Activated B cell treated with CpG ODN at 0.5 μM for 24 hours (primary cell): ENCODE data around the gene PRTG. TPM values are rescaled to one million over a fixed set of nuclear protein-coding genes. Genes with fewer than 3 reads are reported as not detected.

Experiments
- ATAC-seq: fragments of 200-7000 bp; cut with Tn5 transposase; one replicate; pipeline ENCODE4 v1.10.0; 2021; ENCODE audit warnings: low read depth, mild to moderate bottlenecking, moderate library complexity
- CTCF ChIA-PET: fragments of 350-600 bp; sonication (Branson Sonifier 250); formaldehyde crosslinking; loops from one replicate; lab custom pipeline; 2021; ENCODE audit warnings: antibody characterized with exemption; lab: Charles Lee
- POLR2A ChIA-PET: fragments of 350-600 bp; sonication (Branson Sonifier 250); formaldehyde crosslinking; loops from one replicate; lab custom pipeline; 2021; ENCODE audit warnings: antibody characterized with exemption; lab: Charles Lee
- DNase-seq: peaks from one replicate; pipeline ENCODE4 v3.0.0; 2022
- H3K27ac Mint-ChIP-seq: one replicate; pipeline ENCODE4 v1.8.0; 2020; ENCODE audit warnings: mixed read lengths
- H3K27me3 Mint-ChIP-seq: one replicate; pipeline ENCODE4 v1.8.0; 2021; ENCODE audit warnings: mixed read lengths
- H3K36me3 Mint-ChIP-seq: one replicate; pipeline ENCODE4 v1.8.0; 2021; ENCODE audit warnings: low read depth, mixed read lengths
- H3K4me1 Mint-ChIP-seq: one replicate; pipeline ENCODE4 v1.8.0; 2021; ENCODE audit warnings: mixed read lengths
- H3K4me3 Mint-ChIP-seq: one replicate; pipeline ENCODE4 v1.8.0; 2020; ENCODE audit warnings: mild to moderate bottlenecking, mixed read lengths
- H3K9me3 Mint-ChIP-seq: one replicate; pipeline ENCODE4 v1.8.0; 2020; ENCODE audit warnings: mixed read lengths
- CTCF ChIP-seq: fragments of 200-600 bp; IDR thresholded peaks from one replicate; pipeline ENCODE4 v1.8.0; 2022; ENCODE audit warnings: antibody characterized with exemption, mild to moderate bottlenecking
- intact Hi-C: fragments of 100-400 bp; cut with micrococcal nuclease; formaldehyde crosslinking; loops from one replicate; pipeline ENCODE4 v1.15.1; 2024
- total RNA-seq: library from RNA; stranded (reverse); gene quantifications from 2 replicates; pipeline ENCODE4 v1.2.3, GENCODE V29; 2022

PRTG gene
- total RNA-seq, 1 donor from 2014 or later, result not detected

GRCh38 chr15:55715355-55716076, 27.4 kb downstream of the PRTG start:
- no peak for TF ChIP-seq CTCF
- ATAC-seq, result no peak
- no peaks in the 10 kb centered on the region for H3K9me3 Mint-ChIP-seq
- no peak overlapping the region for H3K27ac Mint-ChIP-seq
- no peaks in the 10 kb centered on the region for H3K4me1 Mint-ChIP-seq
- intact Hi-C loops, result no loop called here
- no peak overlapping the region for H3K4me3 Mint-ChIP-seq
- CTCF ChIA-PET, result no interaction called here
- POLR2A ChIA-PET, result no interaction called here
- DNase-seq, result no peak
- no peaks in the 10 kb centered on the region for H3K36me3 Mint-ChIP-seq
- peaks cover 7% of the 10 kb centered on the region for H3K27me3 Mint-ChIP-seq

- POLR2A ChIA-PET, result no interaction called here
- CTCF ChIA-PET, result interaction anchor here (1.4 kb wide), 1 partner anchor 10 kb away, joined by 5 read pairs; no protein-coding TSS in a partner anchor
- Mint-ChIP-seq H3K4me3 (no peak overlapping the region), H3K27me3 (peaks cover 7% of the 10 kb centered on the region), H3K9me3 (no peaks in the 10 kb centered on the region), H3K36me3 (no peaks in the 10 kb centered on the region), H3K27ac (no peak overlapping the region), H3K4me1 (no peaks in the 10 kb centered on the region)
- no peak for TF ChIP-seq CTCF
- ATAC-seq (no peak), DNase-seq (no peak)
- intact Hi-C loops, result no loop called here
Measured at GRCh38 chr15:55714064-55714463, 28.9 kb downstream of the PRTG start.

- no peaks in the 10 kb centered on the region for H3K4me1 Mint-ChIP-seq
- ATAC-seq, result no peak
- H3K36me3 Mint-ChIP-seq, result no peaks in the 10 kb centered on the region
- H3K9me3 Mint-ChIP-seq, result no peaks in the 10 kb centered on the region
- ChIA-PET CTCF (no interaction called here), POLR2A (no interaction called here)
- TF ChIP-seq CTCF, result no peak
- H3K27me3 Mint-ChIP-seq, result no peaks in the 10 kb centered on the region
- DNase-seq, result no peak
- H3K27ac Mint-ChIP-seq, result no peak overlapping the region
- H3K4me3 Mint-ChIP-seq, result no peak overlapping the region
- intact Hi-C loops, result no loop called here
Measured at GRCh38 chr15:55712363-55712762, 30.6 kb downstream of the PRTG start.

- no peaks in the 10 kb centered on the region for H3K9me3 Mint-ChIP-seq
- no peak overlapping the region for H3K27ac Mint-ChIP-seq
- H3K36me3 Mint-ChIP-seq, result no peaks in the 10 kb centered on the region
Measured at GRCh38 chr15:55710286-55710685, 32.7 kb downstream of the PRTG start.

GRCh38 chr15:55709458-55709857, 33.5 kb downstream of the PRTG start:
- ChIA-PET POLR2A (no interaction called here), CTCF (no interaction called here)
- no peaks in the 10 kb centered on the region for H3K9me3 Mint-ChIP-seq
- no peak overlapping the region for H3K4me3 Mint-ChIP-seq
- H3K27me3 Mint-ChIP-seq, result no peaks in the 10 kb centered on the region
- no peaks in the 10 kb centered on the region for H3K4me1 Mint-ChIP-seq
- intact Hi-C loops, result no loop called here
- no peaks in the 10 kb centered on the region for H3K36me3 Mint-ChIP-seq
- no peak overlapping the region for H3K27ac Mint-ChIP-seq
- ATAC-seq (no peak), DNase-seq (no peak)
- TF ChIP-seq CTCF, result no peak

More at GRCh38 chr15:55710286-55710685, 32.7 kb downstream of the PRTG start:
- no peak overlapping the region for H3K4me3 Mint-ChIP-seq
- ATAC-seq, result no peak
- TF ChIP-seq CTCF, result no peak
- H3K27me3 Mint-ChIP-seq, result no peaks in the 10 kb centered on the region
- no peaks in the 10 kb centered on the region for H3K4me1 Mint-ChIP-seq
- CTCF ChIA-PET, result no interaction called here
- POLR2A ChIA-PET, result no interaction called here
- intact Hi-C loops, result no loop called here
- DNase-seq, result no peak
